Measurements from ENCODE around the gene OR56A4. TPM values are rescaled to one million over a fixed set of nuclear protein-coding genes. Genes with fewer than 3 reads are reported as not detected.

Gene OR56A4
- polyA plus RNA-seq, 3 donors = not detected

GRCh38 chr11:6030708-6031405, 24.1 kb upstream of the OR56A4 start, which contains the start of gene OR56A1:
OR56A1 (minus strand) TSS chr11:6030758; CDS start chr11:6027692, 3,066 bp downstream.
- Mint-ChIP-seq H3K36me3 (no peaks in the 10 kb centered on the region), H3K9me3 (no peaks in the 10 kb centered on the region), H3K4me3 (no peak within 1 kb of the TSS), H3K4me1 (no peaks in the 10 kb centered on the region), H3K27ac (no peak within 1 kb of the TSS), H3K27me3 (ENCODE audit: low read depth in 3 of 3) (peaks cover 10 to 13% (median 12%) of the 10 kb centered on the region in 3 donors)
- no peak within 1 kb of the TSS for H2AFZ ChIP-seq (ENCODE audit: insufficient read depth, low read depth, low read length, poor library complexity, severe bottlenecking)
- H3K79me2 ChIP-seq (ENCODE audit: insufficient read depth, low read length) = no peaks in the 10 kb centered on the region
- H3K27me3 ChIP-seq (ENCODE audit: control insufficient read depth in 2 of 2, insufficient read depth in 2 of 2, low read length in 2 of 2) = peaks cover 30 to 33% of the 10 kb centered on the region in 2 donors
- H3K27ac ChIP-seq (ENCODE audit: low read depth in 1 of 2, low read length in 2 of 2) = no peak within 1 kb of the TSS
- no peak for TF ChIP-seq CTCF (IDR thresholded peaks at IDR 0.05)
- H3K4me1 ChIP-seq (ENCODE audit: control insufficient read depth in 1 of 2, insufficient read depth in 2 of 2, low read length in 2 of 2) = no peaks in the 10 kb centered on the region
- no peak within 1 kb of the TSS for H3K4me2 ChIP-seq (replicated peaks; ENCODE audit: extremely low read depth, low read length, poor library complexity, severe bottlenecking)
- H3K9ac ChIP-seq (ENCODE audit: insufficient read depth, low read length, poor library complexity, severe bottlenecking) = no peak within 1 kb of the TSS
- no peaks in the 10 kb centered on the region for H3K9me3 ChIP-seq (replicated peaks in 1 of 2; ENCODE audit: control insufficient read depth in 1 of 2, insufficient read depth in 1 of 2, low read length in 2 of 2)
- H3K4me3 ChIP-seq (replicated peaks in 1 of 3; ENCODE audit: low read depth in 2 of 3, low read length in 3 of 3) = no peak within 1 kb of the TSS
- WGBS (ENCODE audit: insufficient coverage) = 100% methylated on average over 1 of the region's 1 CpG
- intact Hi-C loops (cut with micrococcal nuclease) = no loop called here
- DNase-seq = no peak
- no peaks in the 10 kb centered on the region for H3K36me3 ChIP-seq (replicated peaks in 1 of 2; ENCODE audit: control insufficient read depth in 1 of 2, insufficient read depth in 2 of 2, low read length in 2 of 2)
- H4K20me1 ChIP-seq (ENCODE audit: insufficient read depth, low read length) = no peaks in the 10 kb centered on the region

DNA sequence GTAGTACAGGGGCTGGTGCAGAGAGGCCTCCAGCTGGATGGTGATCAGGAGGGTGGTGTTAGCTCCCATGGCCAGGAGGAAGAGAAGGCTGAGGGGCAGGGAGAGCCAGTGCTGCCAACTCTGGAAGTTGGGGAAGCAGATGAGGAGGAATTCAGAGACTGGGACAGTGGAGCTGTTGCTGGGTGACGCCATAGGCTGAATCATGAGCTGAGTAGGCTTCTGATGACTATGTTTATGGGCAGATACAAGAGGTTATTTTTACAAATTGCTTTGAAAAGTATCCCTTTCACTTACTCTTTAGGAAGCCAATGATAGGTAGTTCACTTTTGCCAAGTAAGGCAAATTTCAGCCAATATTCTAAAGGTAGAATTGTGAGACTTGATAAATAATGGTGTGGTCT, 20.8 kb upstream of the OR56A4 start:
- peaks cover 7 to 19% (median 10%) of the 10 kb centered on the region in 3 donors for H3K27me3 Mint-ChIP-seq (ENCODE audit: low read depth in 3 of 3)
- Histone ChIP-seq H3K9me3 (replicated peaks in 1 of 2; ENCODE audit: control insufficient read depth in 1 of 2, insufficient read depth in 1 of 2, low read length in 2 of 2) (no peaks in the 10 kb centered on the region), H3K27me3 (ENCODE audit: control insufficient read depth in 2 of 2, insufficient read depth in 2 of 2, low read length in 2 of 2) (peaks cover 17 to 19% of the 10 kb centered on the region in 2 donors), H3K4me3 (replicated peaks in 1 of 3; ENCODE audit: low read depth in 2 of 3, low read length in 3 of 3) (no peak overlapping the region), H3K4me1 (ENCODE audit: control insufficient read depth in 1 of 2, insufficient read depth in 2 of 2, low read length in 2 of 2) (no peaks in the 10 kb centered on the region), H3K27ac (ENCODE audit: low read depth in 1 of 2, low read length in 2 of 2) (no peak overlapping the region), H3K79me2 (ENCODE audit: insufficient read depth, low read length) (no peaks in the 10 kb centered on the region), H4K20me1 (ENCODE audit: insufficient read depth, low read length) (no peaks in the 10 kb centered on the region), H2AFZ (ENCODE audit: insufficient read depth, low read depth, low read length, poor library complexity, severe bottlenecking) (no peak overlapping the region), H3K9ac (ENCODE audit: insufficient read depth, low read length, poor library complexity, severe bottlenecking) (no peak overlapping the region), H3K4me2 (replicated peaks; ENCODE audit: extremely low read depth, low read length, poor library complexity, severe bottlenecking) (no peak overlapping the region), H3K36me3 (replicated peaks in 1 of 2; ENCODE audit: control insufficient read depth in 1 of 2, insufficient read depth in 2 of 2, low read length in 2 of 2) (no peaks in the 10 kb centered on the region)
- no peaks in the 10 kb centered on the region for H3K9me3 Mint-ChIP-seq
- no peak overlapping the region for H3K27ac Mint-ChIP-seq
- 80% methylated on average over 1 of the region's 1 CpG for WGBS (ENCODE audit: insufficient coverage)
- DNase-seq = no peak
- no peak overlapping the region for H3K4me3 Mint-ChIP-seq
- intact Hi-C loops (cut with micrococcal nuclease) = no loop called here
- TF ChIP-seq CTCF (IDR thresholded peaks at IDR 0.05) = no peak
- H3K4me1 Mint-ChIP-seq = peaks cover 2% of the 10 kb centered on the region
- H3K36me3 Mint-ChIP-seq = no peaks in the 10 kb centered on the region

All from CD14-positive monocyte (primary cell).